NCI-H1694 (cell line): Measurements from ENCODE around the gene MCRIP2.

Source experiments
- DNase-seq: peaks from one replicate; lab custom pipeline; 2025; lab: John Stamatoyannopoulos, UW

The MCRIP2 gene

GRCh38 chr16:616733-617586 lies 24.7 kb upstream of the MCRIP2 start:
- no peak for DNase-seq

- no peak for DNase-seq
Observed at GRCh38 chr16:617855-618254, 23.8 kb upstream of the MCRIP2 start.

GRCh38 chr16:619476-620100 lies 22.0 kb upstream of the MCRIP2 start:
- DNase-seq = no peak

- DNase-seq = no peak
Observed at GRCh38 chr16:620700-621525, 20.7 kb upstream of the MCRIP2 start.

GRCh38 chr16:621526-622105 lies 20.0 kb upstream of the MCRIP2 start:
- DNase-seq = no peak

- DNase-seq = no peak
Observed at GRCh38 chr16:622920-623280, 18.7 kb upstream of the MCRIP2 start.

GRCh38 chr16:624526-625070 lies 17.0 kb upstream of the MCRIP2 start:
- DNase-seq = no peak

GRCh38 chr16:625117-625976 lies 16.3 kb upstream of the MCRIP2 start:
- DNase-seq = no peak

GRCh38 chr16:625977-626765 lies 15.5 kb upstream of the MCRIP2 start:
- no peak for DNase-seq

- DNase-seq = no peak
Observed at GRCh38 chr16:626787-627453, 14.7 kb upstream of the MCRIP2 start.

- no peak for DNase-seq
Observed at GRCh38 chr16:627454-628239, 14.0 kb upstream of the MCRIP2 start.

- no peak for DNase-seq
Observed at GRCh38 chr16:628321-629061, 13.1 kb upstream of the MCRIP2 start.

- DNase-seq = no peak
Observed at GRCh38 chr16:629185-629832, 12.3 kb upstream of the MCRIP2 start.

- no peak for DNase-seq
Observed at GRCh38 chr16:629833-630248, 11.8 kb upstream of the MCRIP2 start.

- no peak for DNase-seq
Observed at GRCh38 chr16:630249-630814, 11.3 kb upstream of the MCRIP2 start.

GRCh38 chr16:630815-631405 lies 10.7 kb upstream of the MCRIP2 start, which contains the start of gene WFIKKN1:
TSS of gene WFIKKN1 (plus strand) at chr16:630985. CDS start at chr16:631254, 269 bp downstream.
- no peak for DNase-seq
